HFF-Myc (cell line): ENCODE measurements around the gene ENAH.

ENCODE experiments used
- DNase-seq: peaks from one replicate; pipeline ENCODE4 v3.0.0-alpha.2; 2011; ENCODE audit warnings: low read depth; ENCODE audit errors: extremely low read depth
- H3K4me3 ChIP-seq: replicated peaks from 2 replicates; pipeline ENCODE4 v1.5.1; 2011; ENCODE audit warnings: low read depth, mild to moderate bottlenecking, control low read depth, low read length
- CTCF ChIP-seq: IDR thresholded peaks from 2 replicates; pipeline ENCODE4 v1.5.1; 2012; ENCODE audit warnings: mild to moderate bottlenecking, low read depth, low read length, control low read depth; ENCODE audit errors: missing control alignments

The ENAH gene

GRCh38 chr1:225677350-225678124 is 24.6 kb upstream of the ENAH start:
- no peak for DNase-seq
- H3K4me3 ChIP-seq = no peak overlapping the region
- no peak for TF ChIP-seq CTCF

GRCh38 chr1:225674381-225674780 is 21.5 kb upstream of the ENAH start:
- DNase-seq = no peak
- no peak for TF ChIP-seq CTCF
- no peak overlapping the region for H3K4me3 ChIP-seq

DNA sequence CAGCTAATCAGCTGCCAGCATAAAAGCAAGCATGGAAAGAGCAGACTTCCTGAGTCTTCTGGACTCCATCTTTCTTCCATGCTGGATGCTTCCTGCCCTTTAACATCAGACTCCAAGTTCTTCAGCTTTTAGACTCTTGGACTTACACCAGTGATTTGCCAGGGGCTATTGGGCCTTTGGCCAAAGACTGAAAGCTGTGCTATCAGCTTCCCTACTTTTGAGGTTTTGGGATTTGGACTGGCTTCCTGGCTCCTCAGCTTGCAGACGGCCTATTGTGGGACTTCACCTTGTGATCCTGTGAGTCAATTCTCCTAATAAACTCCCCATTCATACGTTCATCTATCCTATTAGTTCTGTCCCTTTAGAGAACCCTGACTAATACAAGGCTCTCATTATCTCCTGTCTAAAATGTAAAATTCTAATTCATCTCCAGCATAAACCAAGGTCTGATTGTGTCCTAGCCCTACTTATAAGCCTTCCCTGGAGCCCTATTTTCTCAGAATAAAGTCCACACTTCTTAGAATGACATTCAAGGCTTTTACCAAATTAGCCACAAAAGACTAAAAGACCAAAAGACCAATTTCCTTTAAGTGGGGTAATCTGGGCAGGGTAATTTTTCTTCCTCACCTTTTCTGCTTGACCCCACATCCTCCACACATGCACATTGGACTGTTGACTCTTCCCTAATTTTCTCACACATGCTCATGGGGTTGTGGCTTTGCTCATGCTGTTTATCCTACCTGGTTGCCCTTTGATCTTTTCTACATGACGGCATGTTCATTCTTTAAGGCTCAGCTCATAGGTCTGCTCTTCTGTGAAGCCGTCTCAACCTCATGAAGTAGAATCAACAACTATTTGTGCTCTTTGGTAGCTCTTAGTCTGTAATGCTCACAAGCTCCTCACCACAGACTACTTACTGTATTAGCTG is 18.1 kb upstream of the ENAH start:
- TF ChIP-seq CTCF = no peak
- H3K4me3 ChIP-seq = no peak overlapping the region
- no peak for DNase-seq

- TF ChIP-seq CTCF = no peak
- DNase-seq = no peak
- H3K4me3 ChIP-seq = no peak overlapping the region
Observed at GRCh38 chr1:225670356-225670755, 17.4 kb upstream of the ENAH start.

DNA sequence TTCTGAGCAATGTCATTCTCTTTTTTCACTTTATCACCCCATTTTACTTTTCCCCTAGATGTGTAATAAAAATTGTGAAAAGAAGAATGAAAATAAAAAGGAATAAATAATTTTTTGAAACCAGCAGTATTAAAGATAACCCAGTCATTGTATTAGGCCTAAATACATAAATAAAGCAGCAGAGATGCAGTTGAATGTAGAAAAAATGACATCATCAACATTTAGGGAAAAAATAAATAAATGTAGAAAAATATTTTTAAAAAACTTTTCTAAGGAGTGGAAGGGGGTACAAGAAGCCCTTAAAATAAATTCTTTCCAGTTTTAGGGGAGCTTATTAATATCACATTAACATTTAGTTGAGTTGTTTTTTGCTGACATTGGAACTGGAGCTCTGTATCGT is 15.3 kb upstream of the ENAH start:
- no peak for DNase-seq
- H3K4me3 ChIP-seq = no peak overlapping the region
- TF ChIP-seq CTCF = no peak

GRCh38 chr1:225667362-225667761 is 14.4 kb upstream of the ENAH start:
- no peak for TF ChIP-seq CTCF
- DNase-seq = no peak
- no peak overlapping the region for H3K4me3 ChIP-seq
